HG02870 (cell line): ENCODE measurements around the gene ADAMTS2.
"Not testable (repeated sequence)": the region's sequence is repeated elsewhere in the genome, so short reads cannot be mapped to it uniquely, and the experiment has no call there.

Experiments
- ATAC-seq: cut with Tn5 transposase; IDR thresholded peaks from one replicate; pipeline ENCODE4 v1.9.1; 2021; ENCODE audit warnings: mild to moderate bottlenecking, moderate library complexity; ENCODE audit not compliant: unreplicated experiment

The ADAMTS2 gene

DNA sequence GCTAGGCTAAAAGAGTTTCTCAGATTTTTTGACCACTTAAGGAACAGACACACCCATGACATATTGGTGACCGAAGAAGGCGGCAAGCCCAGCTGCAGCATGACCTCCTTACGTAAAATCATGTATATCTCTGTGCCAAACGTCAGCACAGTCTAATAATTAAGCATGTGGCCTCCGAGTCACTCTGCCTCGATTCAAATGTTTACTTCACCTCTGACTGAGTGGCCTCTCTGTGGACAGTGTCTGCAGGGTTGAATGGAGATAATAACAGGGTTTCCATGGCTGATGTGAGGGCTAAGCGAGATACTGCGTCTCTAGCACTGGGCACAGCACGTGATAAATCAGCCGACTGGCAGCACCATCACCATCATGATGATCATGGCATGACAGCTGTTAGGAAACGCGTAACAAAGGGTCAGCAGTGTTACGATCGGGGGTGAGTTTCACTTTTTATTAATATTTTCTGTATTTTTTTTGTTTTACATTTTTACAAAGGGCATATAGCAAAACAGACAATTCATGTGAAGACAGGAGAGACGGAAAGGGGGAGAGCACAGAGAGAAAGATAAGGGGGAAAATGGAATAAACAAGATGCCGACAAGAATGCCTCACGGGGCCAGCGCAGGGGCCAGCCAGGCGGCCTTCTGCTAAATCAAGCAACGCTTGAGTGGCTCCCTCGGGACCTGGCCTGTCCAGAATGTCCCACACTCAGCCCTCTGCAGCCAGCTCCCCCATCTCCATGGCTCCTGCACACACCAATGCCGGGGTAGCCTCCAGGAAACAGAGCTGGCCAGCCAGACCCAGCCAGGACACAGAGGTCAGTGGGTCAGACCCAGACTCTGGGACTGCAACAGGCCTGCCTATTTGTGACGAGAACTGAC lies 60.3 kb downstream of the ADAMTS2 start:
- no peak for ATAC-seq

DNA sequence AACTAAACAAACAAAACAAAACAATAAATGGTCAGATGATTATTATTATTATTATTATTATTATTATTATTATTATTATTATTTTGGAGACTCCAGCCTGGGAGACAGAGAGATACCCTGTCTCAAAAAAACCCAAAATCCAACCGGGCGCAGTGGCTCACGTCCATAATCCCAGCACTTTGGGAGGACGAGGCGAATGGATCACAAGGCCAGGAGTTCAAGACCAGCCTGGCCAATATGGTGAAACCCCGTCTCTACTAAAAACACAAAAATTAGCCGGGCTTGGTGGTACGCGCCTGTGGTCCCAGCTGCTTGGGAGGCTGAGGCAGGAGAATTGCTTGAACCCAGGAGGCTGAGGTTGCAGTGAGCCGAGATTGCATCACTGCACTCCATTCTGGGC lies 61.4 kb downstream of the ADAMTS2 start:
- not testable (repeated sequence) for ATAC-seq

DNA sequence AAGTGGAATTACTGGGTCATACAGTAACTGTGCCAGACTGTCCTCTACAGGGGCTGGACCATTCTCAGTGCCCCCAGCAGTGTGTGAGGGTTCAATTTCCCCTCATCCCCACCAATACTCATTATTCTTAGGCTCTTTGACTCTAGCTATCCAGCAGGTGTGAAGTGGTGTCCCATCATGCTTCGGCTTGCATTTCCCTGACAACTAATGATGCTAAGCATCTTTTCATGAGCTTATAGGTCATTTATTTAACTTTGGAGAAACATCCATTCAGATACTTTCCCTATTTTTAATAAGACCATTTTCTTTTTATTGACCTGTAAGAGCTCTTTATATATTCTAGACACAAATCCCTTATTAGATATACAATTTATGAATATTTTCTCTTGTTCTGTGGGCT lies 63.6 kb downstream of the ADAMTS2 start:
- ATAC-seq: no peak

DNA sequence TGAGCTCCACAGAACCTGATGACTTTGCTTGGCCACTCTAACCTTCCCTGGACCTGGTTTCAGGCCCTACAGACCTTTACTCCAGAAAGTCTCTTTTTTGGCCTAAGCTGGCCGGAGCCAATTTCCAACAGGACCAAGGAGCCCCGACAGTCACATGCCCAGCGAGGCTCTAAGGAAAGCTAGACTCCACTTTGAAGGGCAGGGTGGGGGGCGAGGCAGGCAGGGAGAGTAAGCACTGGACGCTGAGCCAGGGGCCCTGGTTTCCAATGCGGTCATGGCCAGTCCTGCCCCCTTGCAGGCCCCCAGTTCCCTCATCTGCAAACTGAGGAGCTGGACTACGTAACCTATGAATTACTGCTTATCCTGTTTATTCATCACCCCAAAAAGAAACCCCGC lies 65.2 kb downstream of the ADAMTS2 start:
- no peak for ATAC-seq

- ATAC-seq: no peak
Measured at GRCh38 chr5:179279347-179280094, 65.7 kb downstream of the ADAMTS2 start.

DNA sequence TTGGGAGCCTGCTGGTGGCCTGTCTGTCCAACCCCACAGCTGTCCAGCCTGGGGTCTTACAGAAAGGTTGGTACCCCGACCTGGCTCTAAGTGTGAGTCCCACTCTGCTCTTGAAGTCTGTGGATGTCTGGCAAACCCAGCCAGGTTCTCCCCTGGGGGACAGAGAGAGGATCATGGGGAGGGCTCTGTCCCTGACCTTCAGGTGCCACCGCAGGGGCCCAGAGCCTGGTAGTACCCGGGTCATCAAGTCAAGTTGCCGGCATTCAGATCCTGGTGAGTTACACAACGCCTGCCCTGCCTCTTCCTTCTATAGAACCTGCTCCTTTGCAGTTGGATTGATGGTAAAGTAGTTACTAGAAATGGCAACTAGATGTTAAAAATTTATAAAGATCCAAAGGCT lies 66.7 kb downstream of the ADAMTS2 start:
- no peak for ATAC-seq

GRCh38 chr5:179278119-179278518 lies 67.1 kb downstream of the ADAMTS2 start:
- ATAC-seq: no peak

DNA sequence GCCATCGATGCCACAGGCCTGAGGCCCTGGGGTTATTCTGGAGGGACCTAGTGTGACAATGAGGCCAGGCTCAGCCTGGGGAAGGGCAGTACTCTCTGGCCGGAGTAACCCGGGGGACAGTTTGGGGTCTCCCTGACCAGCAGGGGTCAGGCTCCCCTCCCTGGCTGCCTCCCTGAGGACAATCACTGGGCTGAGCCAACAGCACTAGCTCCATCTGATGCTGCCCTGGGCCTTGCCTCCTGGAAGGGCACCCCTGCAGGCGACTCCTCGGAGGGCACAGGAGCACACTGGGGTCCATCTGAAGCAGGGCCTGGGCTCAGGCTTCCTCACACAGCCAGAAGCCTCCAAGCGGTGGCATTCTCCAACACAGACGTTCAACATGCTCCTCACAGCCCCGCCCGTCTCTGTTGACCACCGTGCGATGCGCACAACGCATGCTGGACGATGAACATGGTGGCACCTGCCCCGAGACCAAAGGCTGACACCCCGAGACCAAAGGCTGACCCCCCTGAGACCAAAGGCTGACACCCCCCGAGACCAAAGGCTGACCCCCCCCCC lies 68.3 kb downstream of the ADAMTS2 start:
- ATAC-seq: no peak

DNA sequence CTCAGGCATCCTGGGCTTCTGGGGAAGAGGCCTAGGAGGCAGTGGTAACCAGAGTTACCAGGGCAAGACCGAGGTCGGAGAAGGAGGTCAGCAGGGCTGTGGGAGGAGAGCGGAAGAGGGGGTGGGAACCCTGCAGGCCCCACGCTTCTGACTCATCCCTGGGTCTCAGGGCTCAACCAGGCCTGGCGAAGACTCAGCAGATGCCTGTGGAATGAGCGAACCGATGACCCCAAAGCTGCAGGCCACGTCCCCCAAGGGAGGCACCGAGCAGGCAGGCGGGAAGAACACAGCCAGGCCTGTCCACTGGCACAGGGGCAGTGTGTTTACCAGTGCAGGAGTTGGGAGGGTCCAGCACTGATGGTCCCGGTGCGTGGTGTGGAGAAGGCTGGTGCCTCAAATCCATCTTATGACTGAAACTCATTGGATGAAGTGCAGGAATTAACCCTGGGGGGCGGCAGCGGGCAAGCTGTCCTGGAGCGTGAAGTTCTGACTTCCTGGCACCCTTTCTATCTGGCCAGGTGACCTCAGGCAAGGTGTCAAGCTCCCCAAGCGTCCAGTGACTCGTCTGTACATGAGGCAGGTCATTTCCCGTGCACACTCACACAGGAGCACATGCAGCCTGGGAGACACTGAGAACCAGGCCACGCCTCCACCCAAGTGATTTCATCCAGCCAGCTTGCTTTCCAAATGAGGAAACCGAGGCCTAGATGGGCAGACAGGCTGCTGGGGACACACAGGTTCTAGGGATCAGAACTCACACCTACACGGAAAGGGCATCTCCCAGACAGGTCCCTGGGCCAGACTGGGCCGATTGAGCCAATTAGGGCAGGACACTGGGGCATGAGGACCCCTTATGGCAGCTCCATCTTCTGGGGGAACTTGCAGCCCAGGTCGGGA lies 69.1 kb downstream of the ADAMTS2 start:
- no peak for ATAC-seq

GRCh38 chr5:179275381-179275878 lies 69.8 kb downstream of the ADAMTS2 start:
- ATAC-seq: no peak

GRCh38 chr5:179274321-179275315 lies 70.6 kb downstream of the ADAMTS2 start:
- no peak for ATAC-seq

- ATAC-seq: no peak
Measured at GRCh38 chr5:179273441-179274145, 71.7 kb downstream of the ADAMTS2 start.

- ATAC-seq: no peak
Measured at GRCh38 chr5:179273073-179273435, 72.2 kb downstream of the ADAMTS2 start.

DNA sequence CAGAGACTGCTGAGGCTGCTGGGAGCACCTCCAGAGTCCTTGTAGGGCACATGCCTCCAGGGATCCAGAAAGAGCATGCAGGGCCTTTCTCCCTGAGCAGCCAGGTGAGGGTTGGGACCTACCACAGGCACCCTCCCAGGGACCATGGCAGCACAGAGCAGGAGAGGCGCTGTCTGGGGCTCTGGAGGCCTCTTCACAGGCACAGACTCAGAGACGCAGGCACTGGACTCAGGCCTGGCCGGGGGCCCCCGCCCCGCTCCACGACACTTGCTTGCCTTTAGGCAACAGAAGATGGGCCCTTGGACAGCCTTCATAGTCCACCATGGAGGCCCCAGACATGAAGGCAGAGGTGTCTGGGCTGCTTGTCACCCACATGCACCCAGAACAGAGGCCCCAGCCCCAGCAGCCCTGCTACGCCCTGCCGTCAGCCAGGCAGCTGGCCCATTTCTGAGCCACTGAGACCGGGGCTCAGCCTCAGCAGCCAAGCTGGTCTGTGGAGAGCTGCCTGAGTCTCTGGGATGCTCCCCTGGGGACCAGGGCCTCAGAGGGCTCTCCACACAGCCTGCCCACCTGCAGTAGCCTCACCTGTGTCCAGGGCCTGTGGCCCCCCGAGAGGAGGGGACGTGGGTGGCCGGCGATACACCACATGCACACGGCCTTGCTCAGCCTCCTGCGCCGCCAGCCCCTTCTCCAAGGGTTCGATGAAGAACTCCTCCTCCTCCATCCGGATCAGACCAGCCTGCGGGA lies 72.8 kb downstream of the ADAMTS2 start:
- ATAC-seq: no peak

DNA sequence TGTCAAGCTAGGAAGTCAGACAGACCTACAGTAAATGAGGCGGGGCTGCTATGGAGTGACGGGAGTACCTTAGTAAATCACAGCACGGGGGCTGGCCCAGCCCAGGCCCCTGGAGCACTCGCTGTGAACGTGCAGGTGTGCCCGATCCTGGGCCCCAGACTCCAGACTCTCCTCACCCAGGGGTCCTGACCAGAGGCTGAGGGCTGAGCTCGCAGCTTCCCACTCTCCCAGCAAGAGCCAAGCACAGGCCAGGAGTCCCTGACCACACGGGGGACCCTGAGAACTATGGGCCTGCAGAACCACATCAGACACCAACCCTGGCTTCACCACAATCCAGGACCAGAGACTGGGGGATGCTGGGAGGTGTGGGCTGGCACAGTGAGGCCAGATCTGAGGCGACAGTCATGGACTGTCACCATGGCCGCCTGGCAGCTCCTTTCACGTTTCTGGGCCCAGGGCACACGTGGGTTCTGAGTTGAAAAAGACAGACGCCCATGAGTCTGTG lies 73.4 kb downstream of the ADAMTS2 start:
- ATAC-seq: no peak

GRCh38 chr5:179271428-179271734 lies 73.9 kb downstream of the ADAMTS2 start:
- no peak for ATAC-seq

DNA sequence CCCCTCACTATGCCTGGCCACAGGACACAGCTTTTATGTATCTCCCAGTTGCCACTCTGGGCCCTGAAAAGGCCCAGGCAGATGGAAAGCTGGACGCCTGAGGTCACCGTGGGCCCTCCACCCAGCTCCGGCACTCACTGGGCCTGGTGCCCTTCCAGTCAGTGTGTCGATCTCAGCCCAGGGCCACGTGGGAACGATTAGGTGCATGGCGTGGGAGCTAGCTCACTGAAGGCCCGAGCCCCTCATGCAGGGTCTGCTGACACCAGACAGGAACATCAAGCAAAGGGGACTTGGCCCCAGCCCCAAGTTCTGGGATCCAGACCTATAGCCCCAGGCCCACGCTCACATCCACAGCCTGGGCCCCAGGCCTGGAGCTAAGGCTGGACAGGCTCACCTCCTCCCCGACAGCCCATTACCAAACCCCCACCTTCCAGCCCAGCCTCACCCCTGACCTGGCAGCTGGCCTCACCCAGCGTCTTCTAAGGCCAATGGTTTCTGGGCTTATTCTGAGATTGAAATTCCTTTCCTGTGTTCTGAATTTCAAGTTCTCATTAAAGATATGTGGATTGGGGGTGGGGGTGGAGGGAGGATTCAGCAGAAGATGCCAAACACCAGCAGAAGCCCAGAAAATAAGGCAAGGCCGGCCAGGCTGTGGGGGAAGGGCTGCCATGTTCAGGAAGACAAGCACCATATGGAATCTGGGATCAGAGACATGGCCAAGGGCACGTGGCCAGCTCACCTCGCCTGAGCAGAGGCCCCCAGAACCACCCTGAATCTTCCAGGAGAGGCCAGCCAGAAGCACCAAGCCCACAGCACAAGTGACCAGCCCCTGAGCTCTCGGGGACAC lies 74.5 kb downstream of the ADAMTS2 start:
- ATAC-seq: no peak
